Activated T-cell treated with anti-CD3 and anti-CD28 coated beads, Interleukin-2, amount 50 U/mL, for 24 hours (primary cell): ENCODE data around the gene STXBP5.
"Not testable (repeated sequence)": the region's sequence is repeated elsewhere in the genome, so short reads cannot be mapped to it uniquely, and the experiment has no call there.

Experiments
- DNase-seq: peaks from one replicate; pipeline ENCODE4 v3.0.0-alpha.2; 2020
- H3K27ac Mint-ChIP-seq: 2 replicates; pipeline ENCODE4 v1.8.0; 2020; ENCODE audit warnings: mild to moderate bottlenecking, mixed read lengths
- H3K27me3 Mint-ChIP-seq: 2 replicates; pipeline ENCODE4 v1.8.0; 2020; ENCODE audit warnings: mixed read lengths
- H3K36me3 Mint-ChIP-seq: 2 replicates; pipeline ENCODE4 v1.8.0; 2020; ENCODE audit warnings: low read depth, mixed read lengths
- H3K4me1 Mint-ChIP-seq: 2 replicates; pipeline ENCODE4 v1.8.0; 2020; ENCODE audit warnings: low read depth, mixed read lengths
- H3K4me3 Mint-ChIP-seq: 2 replicates; pipeline ENCODE4 v1.8.0; 2020; ENCODE audit warnings: mild to moderate bottlenecking, moderate library complexity, mixed read lengths
- H3K9me3 Mint-ChIP-seq: 2 replicates; pipeline ENCODE4 v1.8.0; 2020; ENCODE audit warnings: mixed read lengths

The STXBP5 gene

GRCh38 chr6:147226877-147227276 is 22.7 kb downstream of the STXBP5 start:
- H3K4me3 Mint-ChIP-seq = no peak overlapping the region
- no peaks in the 10 kb centered on the region for H3K9me3 Mint-ChIP-seq
- no peak overlapping the region for H3K27ac Mint-ChIP-seq
- H3K36me3 Mint-ChIP-seq = peaks cover 52% of the 10 kb centered on the region
- peaks cover 45% of the 10 kb centered on the region for H3K4me1 Mint-ChIP-seq
- H3K27me3 Mint-ChIP-seq = no peaks in the 10 kb centered on the region
- DNase-seq = no peak

GRCh38 chr6:147227770-147228320 is 23.6 kb downstream of the STXBP5 start:
- H3K4me1 Mint-ChIP-seq = peaks cover 36% of the 10 kb centered on the region
- no peaks in the 10 kb centered on the region for H3K27me3 Mint-ChIP-seq
- no peak overlapping the region for H3K4me3 Mint-ChIP-seq
- no peak for DNase-seq
- H3K27ac Mint-ChIP-seq = peak overlapping the region; percentile 8
- H3K36me3 Mint-ChIP-seq = peaks cover 44% of the 10 kb centered on the region
- H3K9me3 Mint-ChIP-seq = no peaks in the 10 kb centered on the region

- DNase-seq = no peak
- no peaks in the 10 kb centered on the region for H3K27me3 Mint-ChIP-seq
- H3K27ac Mint-ChIP-seq = no peak overlapping the region
- H3K4me1 Mint-ChIP-seq = peaks cover 28% of the 10 kb centered on the region
- peaks cover 38% of the 10 kb centered on the region for H3K36me3 Mint-ChIP-seq
- H3K9me3 Mint-ChIP-seq = no peaks in the 10 kb centered on the region
- no peak overlapping the region for H3K4me3 Mint-ChIP-seq
Measured at GRCh38 chr6:147231589-147231988, 27.4 kb downstream of the STXBP5 start.

- H3K27ac Mint-ChIP-seq = no peak overlapping the region
- no peaks in the 10 kb centered on the region for H3K9me3 Mint-ChIP-seq
- no peak overlapping the region for H3K4me3 Mint-ChIP-seq
- peaks cover 12% of the 10 kb centered on the region for H3K4me1 Mint-ChIP-seq
- peaks cover 61% of the 10 kb centered on the region for H3K36me3 Mint-ChIP-seq
- no peak for DNase-seq
- H3K27me3 Mint-ChIP-seq = no peaks in the 10 kb centered on the region
Measured at GRCh38 chr6:147234685-147235084, 30.5 kb downstream of the STXBP5 start.

- Mint-ChIP-seq H3K4me3 (no peak overlapping the region), H3K27ac (no peak overlapping the region), H3K9me3 (no peaks in the 10 kb centered on the region), H3K36me3 (peaks cover 72% of the 10 kb centered on the region), H3K4me1 (peaks cover 5% of the 10 kb centered on the region), H3K27me3 (no peaks in the 10 kb centered on the region)
- DNase-seq = no peak
Measured at GRCh38 chr6:147238164-147238563, 33.9 kb downstream of the STXBP5 start.

GRCh38 chr6:147238906-147239305 is 34.7 kb downstream of the STXBP5 start:
- Mint-ChIP-seq H3K4me1 (peaks cover 3% of the 10 kb centered on the region), H3K4me3 (no peak overlapping the region), H3K36me3 (peaks cover 75% of the 10 kb centered on the region), H3K27me3 (no peaks in the 10 kb centered on the region), H3K27ac (no peak overlapping the region), H3K9me3 (no peaks in the 10 kb centered on the region)
- no peak for DNase-seq

GRCh38 chr6:147244832-147245231 is 40.6 kb downstream of the STXBP5 start:
- Mint-ChIP-seq H3K9me3 (no peaks in the 10 kb centered on the region), H3K36me3 (peaks cover 70% of the 10 kb centered on the region), H3K4me1 (peaks cover 11% of the 10 kb centered on the region), H3K27me3 (no peaks in the 10 kb centered on the region), H3K4me3 (no peak overlapping the region), H3K27ac (no peak overlapping the region)
- no peak for DNase-seq

- Mint-ChIP-seq H3K36me3 (peaks cover 73% of the 10 kb centered on the region), H3K4me1 (peaks cover 11% of the 10 kb centered on the region), H3K9me3 (no peaks in the 10 kb centered on the region), H3K27me3 (no peaks in the 10 kb centered on the region), H3K27ac (no peak overlapping the region), H3K4me3 (no peak overlapping the region)
- DNase-seq = no peak
Measured at GRCh38 chr6:147245693-147246092, 41.5 kb downstream of the STXBP5 start.

GRCh38 chr6:147246853-147247635 is 42.8 kb downstream of the STXBP5 start:
- H3K36me3 Mint-ChIP-seq = peaks cover 79% of the 10 kb centered on the region
- peaks cover 11% of the 10 kb centered on the region for H3K4me1 Mint-ChIP-seq

GRCh38 chr6:147248859-147249258 is 44.6 kb downstream of the STXBP5 start:
- Mint-ChIP-seq H3K9me3 (peaks cover 13% of the 10 kb centered on the region), H3K36me3 (peaks cover 78% of the 10 kb centered on the region), H3K4me3 (no peak overlapping the region), H3K27ac (no peak overlapping the region), H3K27me3 (no peaks in the 10 kb centered on the region), H3K4me1 (peaks cover 11% of the 10 kb centered on the region)
- DNase-seq = no peak

More at GRCh38 chr6:147246853-147247635, 42.8 kb downstream of the STXBP5 start:
- peak overlapping the region; percentile 17 for H3K27ac Mint-ChIP-seq
- H3K27me3 Mint-ChIP-seq = no peaks in the 10 kb centered on the region
- H3K4me3 Mint-ChIP-seq = no peak overlapping the region
- no peak for DNase-seq
- peaks cover 2% of the 10 kb centered on the region for H3K9me3 Mint-ChIP-seq

GRCh38 chr6:147251072-147251471 is 46.9 kb downstream of the STXBP5 start:
- H3K27ac Mint-ChIP-seq = no peak overlapping the region
- peaks cover 14% of the 10 kb centered on the region for H3K4me1 Mint-ChIP-seq
- H3K9me3 Mint-ChIP-seq = peaks cover 16% of the 10 kb centered on the region
- no peaks in the 10 kb centered on the region for H3K27me3 Mint-ChIP-seq
- no peak for DNase-seq
- H3K4me3 Mint-ChIP-seq = no peak overlapping the region
- H3K36me3 Mint-ChIP-seq = peaks cover 59% of the 10 kb centered on the region

- H3K27ac Mint-ChIP-seq, H3K4me3 Mint-ChIP-seq, H3K27me3 Mint-ChIP-seq, DNase-seq: not testable (repeated sequence)
- Mint-ChIP-seq H3K9me3 (peaks cover 16% of the 10 kb centered on the region), H3K4me1 (peaks cover 10% of the 10 kb centered on the region), H3K36me3 (peaks cover 38% of the 10 kb centered on the region)
Measured at GRCh38 chr6:147254929-147255473, 50.8 kb downstream of the STXBP5 start.

- DNase-seq = no peak
- Mint-ChIP-seq H3K4me1 (peaks cover 12% of the 10 kb centered on the region), H3K36me3 (peaks cover 32% of the 10 kb centered on the region), H3K4me3 (no peak overlapping the region), H3K27ac (no peak overlapping the region), H3K27me3 (no peaks in the 10 kb centered on the region), H3K9me3 (peaks cover 14% of the 10 kb centered on the region)
Measured at GRCh38 chr6:147255948-147256674, 51.9 kb downstream of the STXBP5 start.

- H3K4me3 Mint-ChIP-seq = no peak overlapping the region
- peaks cover 12% of the 10 kb centered on the region for H3K4me1 Mint-ChIP-seq
- H3K27me3 Mint-ChIP-seq = no peaks in the 10 kb centered on the region
- peaks cover 21% of the 10 kb centered on the region for H3K36me3 Mint-ChIP-seq
- no peak for DNase-seq
- peaks cover 9% of the 10 kb centered on the region for H3K9me3 Mint-ChIP-seq
- H3K27ac Mint-ChIP-seq = no peak overlapping the region
Measured at GRCh38 chr6:147257760-147258159, 53.5 kb downstream of the STXBP5 start.
